ENCODE measurements around the gene SLC6A1.

SLC6A1 gene

DNA sequence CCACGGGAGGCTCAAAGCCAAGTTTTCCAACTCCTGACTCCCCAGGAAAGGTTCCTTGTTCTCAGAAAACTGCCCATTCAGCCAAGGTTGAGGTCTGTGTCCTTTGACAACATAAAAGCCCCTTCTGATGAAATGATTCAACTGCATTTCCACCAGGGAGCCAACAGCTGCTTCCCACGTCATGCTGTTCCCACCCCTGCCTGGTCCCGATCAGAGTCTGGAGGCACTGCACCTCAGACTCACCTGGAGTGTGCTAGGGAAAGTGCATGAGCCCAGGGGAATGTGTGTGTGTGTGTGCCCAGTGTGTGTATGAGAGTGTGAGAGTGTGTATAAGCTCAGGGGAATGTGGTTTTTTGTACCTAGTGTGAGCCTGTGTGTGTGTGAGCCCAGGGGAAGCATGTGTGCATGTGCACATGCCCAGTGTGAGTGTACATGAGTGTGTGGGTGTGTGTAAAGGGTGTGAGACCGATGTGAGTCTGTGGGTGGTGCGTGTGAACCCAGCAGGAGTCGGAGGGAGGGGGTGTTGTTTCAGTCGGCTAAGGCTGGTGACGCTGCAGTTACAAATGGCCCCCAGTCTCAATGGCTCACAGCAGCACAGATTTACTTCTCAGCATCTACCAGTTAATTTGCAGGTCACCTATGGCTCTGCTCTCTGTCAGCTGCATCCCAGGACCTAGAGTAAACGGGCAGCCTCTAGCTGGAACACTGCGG lies 20.3 kb upstream of the SLC6A1 start:
- DNase-seq: no peak

DNA sequence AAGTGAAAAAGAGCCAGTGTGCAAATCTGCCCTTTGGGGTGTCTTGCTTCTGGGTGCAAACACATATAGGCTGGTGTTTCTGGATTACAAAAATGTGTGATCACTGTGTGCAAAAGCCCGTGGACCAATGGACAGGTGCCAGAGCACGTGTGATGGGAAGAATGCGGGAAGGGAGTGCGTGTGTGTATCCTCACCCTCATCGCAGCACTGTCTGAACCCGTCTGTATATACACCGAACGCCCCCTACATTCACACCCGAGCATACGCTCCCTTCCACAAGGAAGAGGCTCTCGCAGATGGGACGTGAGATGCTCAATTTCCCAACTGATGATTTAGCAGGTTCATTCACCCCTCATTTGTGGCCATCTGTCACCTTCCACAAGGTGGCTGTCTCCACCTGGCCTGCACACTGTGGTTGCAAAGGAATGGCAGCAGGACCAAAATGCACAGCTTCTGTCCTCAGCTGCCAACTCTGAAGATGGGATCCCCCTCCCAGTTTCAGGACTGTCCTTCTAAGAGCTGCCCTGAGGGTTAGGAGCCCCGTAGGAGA lies 19.4 kb upstream of the SLC6A1 start:
- DNase-seq: no peak

DNA sequence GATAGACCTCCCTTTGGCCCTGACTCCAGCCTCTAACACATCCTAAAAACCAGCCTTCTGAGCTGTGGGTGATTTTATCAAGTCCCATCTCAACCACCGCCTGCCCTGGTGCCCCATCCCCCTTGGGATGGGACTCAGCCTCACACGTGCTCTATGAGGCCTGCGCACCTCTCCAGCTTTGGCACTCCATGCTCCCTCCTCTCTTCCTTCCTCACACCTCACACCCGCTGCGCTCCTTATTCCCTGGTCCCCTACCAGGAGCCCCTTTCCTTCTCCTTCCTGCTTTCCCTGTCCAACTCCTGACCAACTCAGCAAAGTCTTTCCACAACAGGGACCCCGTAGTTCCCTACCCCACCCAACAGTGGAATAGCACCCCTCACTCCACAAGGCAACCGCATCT lies 18.4 kb upstream of the SLC6A1 start:
- no peak for DNase-seq

DNA sequence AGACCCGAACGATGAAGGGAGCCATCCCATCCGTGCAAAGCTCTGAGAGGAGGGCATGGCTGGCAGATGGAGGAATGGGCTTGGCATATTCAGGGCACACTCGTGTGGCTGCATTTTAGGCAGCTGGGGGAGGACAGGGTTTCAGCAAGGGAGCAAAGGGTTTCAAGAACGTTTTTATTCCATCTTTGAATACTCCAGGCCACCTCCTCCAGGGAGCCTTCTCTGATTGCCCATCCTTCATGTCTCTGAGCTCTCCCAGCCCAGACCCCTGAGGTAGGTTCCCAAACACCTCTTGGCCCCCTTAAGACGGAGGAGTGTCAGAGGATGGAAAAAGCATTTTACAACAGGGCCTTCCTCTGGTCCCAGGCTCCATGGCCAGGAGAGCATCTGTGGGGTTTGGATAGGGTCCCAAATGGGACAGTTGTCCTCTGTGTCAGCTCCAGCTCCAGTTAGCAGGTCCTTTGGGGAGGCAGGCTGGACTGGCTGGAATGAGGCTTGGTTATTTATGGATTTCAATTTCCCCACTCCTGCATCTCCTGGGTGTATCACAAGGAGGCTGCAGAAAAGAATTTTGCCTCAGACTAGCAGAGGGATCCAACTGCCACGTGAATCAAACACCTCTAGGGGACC lies 17.7 kb upstream of the SLC6A1 start:
- no peak for DNase-seq

DNA sequence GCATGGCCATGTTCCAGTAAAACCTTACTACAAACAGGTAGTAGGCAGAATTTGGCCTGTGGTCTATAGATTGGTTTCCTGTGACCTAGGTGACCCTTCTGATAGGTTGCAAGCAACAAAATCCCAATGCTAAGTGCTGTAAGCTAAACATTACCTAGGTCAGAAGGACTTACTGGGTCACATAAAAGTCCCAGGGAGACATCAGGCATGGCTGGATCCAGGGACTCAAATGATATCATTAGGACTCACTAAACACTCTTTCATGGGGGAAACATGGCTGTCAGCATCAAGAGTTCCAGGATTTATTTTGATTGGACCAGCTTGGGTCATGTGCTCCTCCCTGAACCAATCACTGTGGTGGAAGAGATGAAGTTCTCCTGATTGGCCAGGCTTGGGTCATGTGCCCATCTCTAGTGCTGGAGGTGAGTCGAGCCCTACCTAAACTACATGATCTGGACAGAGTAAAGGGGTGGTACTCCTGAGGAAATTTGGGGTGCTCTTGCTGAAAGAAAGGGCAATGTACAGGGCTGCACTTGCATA lies 16.8 kb upstream of the SLC6A1 start:
- no peak for DNase-seq

DNA sequence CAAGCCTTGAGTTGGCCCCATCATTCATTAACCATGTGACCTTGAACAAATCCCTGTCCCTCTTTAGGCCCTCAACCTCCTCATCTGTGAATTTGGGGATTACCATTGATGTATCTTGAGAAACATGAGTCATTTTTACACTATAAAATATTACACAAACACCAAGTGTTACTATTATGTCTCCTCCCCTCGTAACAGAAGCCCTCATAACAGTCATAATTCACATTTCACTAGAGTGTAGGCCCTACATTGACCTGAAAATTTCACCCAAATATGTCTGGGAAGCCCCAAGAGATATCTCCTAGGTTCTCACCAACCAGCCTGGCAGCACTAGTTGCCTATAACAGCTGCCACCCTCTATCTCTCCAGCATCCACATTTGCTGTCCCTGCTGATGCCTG lies 15.8 kb upstream of the SLC6A1 start:
- no peak for DNase-seq

DNA sequence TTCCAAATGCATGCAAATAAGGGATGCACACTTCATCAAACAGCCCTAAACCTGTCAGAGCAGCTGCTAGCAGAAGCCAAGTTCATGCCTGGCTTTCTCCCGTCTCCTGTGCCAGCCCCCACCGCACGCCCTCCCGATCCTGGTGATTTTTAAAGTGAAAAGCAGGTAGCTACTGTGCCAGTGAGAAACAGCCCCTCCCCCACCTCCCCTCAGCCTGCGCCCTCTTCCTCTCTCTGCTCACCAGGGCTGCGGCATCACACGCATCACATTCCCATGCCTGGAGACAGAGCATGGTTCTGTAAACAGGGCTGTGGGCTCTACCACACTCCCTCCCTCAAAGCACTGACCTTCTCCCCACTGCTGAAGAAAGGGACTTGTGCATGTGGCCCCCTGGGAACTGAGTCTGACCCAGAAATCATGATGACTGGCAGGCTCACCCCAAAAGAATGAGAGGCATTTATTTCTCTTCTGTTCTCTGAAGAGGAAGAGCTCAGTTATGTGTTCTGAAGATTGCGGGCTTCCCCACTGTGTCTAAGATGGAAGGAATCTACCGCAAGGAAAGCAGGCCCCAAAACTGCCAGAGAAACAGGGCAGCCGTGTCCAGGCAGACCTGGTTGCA lies 14.5 kb upstream of the SLC6A1 start:
- no peak for DNase-seq

DNA sequence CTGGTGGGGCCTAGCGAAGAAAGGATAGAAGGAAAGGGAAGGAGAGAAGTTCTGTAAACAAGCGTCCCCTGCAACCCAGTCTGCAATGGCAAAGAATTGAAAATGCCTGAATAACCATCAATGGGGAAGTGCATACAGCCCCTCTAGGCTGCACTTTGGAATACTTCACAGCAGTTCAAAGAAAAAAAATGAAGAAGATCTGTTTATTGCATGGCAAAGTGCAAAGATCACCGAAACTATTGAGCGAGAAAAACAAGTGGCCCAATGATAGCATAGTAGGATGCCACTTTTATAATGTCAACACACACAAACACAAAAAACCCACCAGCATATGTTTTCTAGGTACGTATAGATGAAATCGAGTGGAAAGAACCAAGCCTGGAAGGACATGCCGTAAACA lies 13.6 kb upstream of the SLC6A1 start:
- DNase-seq: no peak

DNA sequence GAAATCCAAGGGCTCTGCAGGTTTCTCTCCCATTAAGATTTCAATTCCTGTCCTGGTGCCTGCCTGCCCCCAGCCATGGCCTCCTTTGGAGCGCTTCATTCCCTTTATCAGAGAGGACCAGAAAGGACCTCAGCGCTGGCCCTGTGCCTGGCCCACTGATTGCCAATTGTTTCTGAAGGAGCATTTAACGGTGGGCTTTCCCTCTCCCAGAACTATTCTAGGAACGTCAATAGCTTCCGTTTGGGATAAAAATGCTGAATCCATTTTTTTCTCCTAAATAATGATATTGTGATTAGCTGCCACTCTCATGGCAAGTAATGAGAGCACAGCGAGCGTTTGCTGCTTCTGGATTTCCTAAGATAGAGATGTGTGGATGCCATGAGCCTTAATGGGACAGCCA lies 12.2 kb upstream of the SLC6A1 start:
- DNase-seq: no peak

DNA sequence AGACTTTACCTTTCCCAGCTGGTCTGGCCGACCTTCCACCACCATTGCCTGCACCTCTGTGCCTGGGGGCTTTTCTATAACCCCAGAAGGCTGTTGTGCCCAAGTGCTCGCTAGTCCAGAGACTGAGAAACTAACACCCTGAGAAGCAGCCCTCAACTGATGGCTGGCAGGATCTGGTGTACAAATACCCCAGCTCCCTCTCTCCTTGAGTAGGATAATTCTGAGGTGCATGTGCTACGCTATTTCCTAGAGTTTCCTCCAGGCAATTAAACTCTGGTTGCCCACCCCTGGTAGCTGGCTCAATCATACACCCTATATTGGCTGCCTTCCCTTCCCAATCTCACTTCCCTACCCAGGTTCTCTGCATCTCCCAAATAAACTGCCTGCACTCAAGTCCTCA lies 11.5 kb upstream of the SLC6A1 start:
- DNase-seq: no peak

DNA sequence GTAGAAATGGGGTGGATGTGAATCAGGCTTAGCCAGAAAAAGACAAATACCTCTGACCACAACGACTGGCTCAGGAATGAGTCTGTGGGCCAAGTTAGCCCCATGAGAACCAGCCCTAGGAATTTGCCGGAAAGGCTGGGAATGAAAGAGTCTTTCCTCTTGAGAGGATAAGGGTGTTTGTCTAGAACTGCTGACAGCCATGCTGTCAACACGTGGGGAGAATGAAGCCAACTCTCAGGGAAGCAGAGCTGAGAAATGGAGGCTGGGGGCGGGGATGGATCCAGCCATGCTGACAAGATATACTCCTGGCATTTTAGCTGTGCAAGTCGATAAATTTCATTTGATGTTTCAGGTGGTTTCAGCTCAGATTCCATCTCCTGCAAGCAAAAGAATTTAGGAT lies 10.6 kb upstream of the SLC6A1 start:
- no peak for DNase-seq

DNA sequence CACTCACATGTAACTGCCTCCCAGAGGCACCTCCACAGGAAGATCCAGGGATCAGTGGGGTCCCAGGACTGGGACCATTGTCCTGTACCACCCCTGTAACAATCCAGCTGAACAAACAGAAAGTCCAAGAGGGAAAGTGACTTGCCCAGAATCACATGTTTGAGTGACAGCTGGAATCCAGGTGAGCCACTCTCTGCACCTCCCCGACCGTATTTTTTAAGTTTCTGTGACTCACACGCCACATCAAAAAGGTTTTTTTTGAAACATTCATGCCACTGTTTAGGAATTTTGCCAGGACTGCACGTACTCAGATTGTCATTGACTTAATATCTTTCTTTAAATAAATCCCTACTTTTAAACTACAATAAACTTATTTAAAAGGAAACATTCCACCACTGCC lies 9.8 kb upstream of the SLC6A1 start:
- DNase-seq: no peak

DNA sequence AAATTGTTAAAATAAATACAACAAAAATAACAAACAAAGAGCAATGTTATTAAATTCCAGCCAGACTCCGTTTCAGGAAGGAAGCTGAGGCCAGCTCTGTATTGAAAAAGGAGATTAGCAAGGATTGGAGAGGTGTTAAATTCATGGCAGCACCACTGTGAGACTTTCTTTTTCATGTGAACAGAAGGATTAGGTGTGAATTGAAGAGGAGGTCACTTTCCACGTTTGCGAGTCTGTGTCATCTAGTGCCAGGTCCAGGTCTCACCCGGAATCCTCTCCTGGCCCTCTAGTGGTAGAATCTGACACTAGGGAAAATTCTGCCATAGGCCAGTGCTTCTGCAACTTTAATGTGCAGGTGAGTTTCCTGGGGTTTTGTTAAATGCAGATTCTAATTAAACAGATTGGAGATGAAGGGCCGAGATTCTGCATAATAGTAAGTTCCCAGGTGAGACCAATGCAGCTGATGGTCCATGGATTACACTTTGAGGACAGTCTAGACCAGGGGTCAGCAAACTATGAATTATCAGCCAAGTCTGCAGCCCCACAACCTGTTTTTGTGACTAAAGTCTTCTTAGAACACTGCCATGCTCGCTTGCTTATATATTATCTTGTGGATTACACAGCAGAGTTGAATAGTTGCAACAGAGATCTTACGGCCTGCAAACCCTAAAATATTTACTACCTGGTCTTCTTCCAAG lies 9.2 kb upstream of the SLC6A1 start:
- DNase-seq: no peak

DNA sequence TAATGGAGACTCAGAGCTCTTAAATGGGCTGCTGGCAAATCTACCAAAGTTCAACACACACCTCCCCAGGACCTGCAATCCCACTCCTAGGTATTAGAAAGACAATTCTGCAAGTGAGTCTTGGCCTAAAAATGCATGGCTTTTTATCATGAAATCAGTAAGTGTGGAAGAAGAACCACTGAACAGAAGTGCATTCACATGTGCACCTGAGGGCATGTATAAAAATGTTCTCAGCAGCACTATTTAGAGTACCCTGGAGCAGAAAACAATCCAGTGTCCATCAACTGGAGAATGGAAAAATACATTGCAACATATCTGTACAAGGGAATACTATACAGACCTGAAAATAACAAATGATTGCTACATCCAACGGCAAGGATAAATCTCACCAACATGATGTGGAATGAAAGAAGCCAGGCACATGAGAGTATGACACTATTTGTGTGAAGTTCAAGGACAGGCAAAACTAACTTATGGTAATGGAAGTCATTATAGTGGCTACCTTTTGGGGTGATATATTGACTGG lies 8.1 kb upstream of the SLC6A1 start:
- DNase-seq: no peak

DNA sequence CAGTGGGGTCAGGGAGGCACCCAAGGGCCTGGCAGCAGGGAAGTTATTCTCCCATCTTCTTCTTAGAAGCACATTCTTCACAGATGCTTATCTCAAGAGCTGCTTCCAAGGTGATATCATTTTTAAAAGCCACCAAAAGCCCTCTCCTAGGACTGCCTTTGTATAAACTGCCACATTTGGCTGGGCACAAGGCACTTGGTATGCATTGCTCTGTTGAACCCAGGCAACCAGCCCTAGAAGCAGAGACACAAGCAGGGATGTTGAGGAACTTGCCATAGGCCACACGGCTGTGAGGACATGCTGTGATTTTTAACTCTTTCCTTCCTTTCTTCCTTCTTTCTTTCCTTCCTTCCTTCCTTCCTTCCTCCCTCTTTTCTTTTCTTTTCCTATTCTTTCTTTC lies 7.4 kb upstream of the SLC6A1 start:
- DNase-seq: no peak

DNA sequence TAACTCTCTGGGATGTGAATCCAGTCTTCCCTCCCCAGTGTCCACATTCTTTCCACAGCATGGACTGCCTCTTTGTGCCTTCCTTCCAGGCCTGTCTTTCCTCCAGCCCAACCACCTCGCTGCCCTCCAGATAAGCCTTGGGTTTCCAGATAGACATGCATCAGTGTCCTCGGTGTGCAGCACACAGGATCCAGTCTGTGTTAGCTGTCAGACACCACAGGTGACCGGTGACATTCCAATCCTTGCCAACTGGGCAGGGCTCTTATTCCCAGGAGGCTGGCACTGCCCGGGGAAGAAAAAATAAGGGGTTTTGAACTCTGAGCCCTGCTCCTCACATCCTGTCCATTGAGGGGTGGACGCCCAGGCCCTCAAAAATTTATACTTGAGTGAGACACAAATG lies 6.0 kb upstream of the SLC6A1 start:
- no peak for DNase-seq

DNA sequence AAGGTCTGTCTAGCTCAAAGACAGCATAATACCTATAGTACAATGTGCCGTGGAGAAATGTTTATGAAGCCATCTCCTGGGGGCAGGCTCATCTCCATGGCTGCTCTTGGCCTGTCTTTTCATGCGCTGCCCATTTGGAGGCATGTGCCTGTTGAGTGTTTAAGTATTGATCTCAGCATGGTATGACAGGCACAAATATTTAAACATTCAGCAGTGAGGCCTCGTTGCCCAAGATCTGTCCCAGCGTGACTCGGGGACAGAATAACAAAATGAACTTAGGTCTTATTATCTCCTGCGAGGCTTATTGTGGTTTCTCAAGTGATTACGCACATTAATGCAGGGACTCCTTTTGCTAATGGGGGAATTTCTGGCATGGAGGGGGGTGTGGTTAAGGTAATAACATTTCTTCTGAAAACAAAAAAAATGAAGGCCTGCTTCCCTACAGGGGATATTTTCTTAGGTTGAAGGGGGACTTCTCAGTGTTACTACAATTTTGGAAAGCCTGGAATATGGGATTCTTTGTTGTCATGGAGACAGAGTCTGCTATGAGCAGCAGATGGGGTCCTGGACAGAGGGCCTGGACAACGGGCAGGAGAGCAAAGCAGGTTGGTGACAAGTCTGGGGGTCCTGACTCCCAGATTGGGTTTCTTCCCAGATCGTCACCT lies 4.4 kb upstream of the SLC6A1 start:
- no peak for DNase-seq

DNA sequence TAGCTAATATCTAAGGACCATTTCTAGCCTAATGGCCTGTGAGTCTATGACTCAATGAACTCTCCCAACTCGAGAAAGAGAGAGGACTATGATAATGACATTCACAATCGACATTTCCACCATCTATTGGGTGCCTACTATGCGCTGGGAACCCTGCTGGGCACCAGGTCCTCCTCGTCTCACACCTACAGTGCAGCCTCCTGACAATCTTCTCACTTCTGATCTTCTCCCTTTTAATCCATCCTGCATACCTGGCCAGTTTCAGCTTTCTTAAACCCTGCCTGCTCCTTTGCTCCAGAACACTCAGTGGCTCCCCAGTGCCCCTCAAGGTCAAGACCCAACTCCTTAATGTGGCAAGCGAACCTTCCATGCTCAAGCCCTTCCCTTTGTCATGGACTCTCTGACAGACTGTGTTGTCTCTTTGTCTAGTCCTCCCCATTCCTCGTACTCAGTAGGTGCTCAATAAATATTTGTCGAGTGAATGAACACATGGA lies 3.5 kb upstream of the SLC6A1 start:
- no peak for DNase-seq

DNA sequence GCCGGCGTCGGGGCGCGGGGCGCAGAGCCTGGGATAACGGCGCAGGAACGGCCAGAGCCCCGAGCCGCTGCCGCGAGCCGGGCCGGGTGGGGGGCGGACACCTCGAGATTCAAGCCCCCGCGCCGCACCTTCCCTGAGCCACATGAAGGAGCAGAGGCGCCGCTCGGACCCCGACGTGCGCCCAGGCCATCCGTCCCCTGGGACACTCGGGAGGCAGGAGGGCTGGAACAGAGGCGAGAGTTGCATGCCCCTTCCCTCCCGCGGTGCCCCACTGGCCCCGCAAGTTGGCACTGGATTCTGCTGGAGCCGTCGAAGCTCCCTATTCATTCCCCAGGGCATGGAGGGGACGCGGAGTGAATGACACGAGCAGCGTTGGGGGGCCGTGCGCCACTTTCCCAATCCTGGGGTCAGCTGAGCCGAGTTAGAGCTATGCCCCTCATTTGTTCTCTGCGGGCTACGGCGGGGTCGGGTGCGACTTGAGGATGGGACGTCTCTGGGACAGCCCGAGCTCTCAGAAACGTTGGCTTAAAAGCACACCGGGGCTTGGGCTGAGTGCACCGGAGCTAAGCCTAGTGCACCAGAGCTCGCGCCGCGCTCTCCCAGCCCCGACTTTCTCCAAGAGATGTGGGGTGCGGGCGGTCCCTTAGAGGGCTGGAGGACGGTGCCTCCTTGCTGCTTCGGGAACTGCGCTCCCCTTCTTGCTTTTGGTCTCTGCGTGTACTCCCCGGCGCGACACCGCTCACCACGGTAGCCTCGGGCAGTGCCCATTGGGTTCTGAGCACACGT lies 588 bp downstream of the SLC6A1 start:
- no peak for DNase-seq

DNA sequence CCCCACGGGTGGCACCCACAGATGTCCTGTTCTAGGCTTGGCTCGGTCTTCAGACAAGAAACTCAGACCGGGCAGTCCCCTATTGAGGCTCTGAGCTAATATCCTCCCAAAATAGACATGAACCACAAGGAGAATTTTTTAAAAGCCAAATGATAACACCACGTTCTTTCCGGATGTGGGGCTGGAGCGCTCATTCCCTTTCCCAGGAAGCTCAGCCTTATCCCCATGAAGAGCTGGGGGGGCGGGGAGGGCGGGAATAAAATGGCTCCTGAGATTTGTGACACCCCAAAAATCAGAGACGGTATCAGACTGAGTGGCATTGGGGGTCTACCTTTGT lies 1.1 kb downstream of the SLC6A1 start:
- DNase-seq: no peak

DNA sequence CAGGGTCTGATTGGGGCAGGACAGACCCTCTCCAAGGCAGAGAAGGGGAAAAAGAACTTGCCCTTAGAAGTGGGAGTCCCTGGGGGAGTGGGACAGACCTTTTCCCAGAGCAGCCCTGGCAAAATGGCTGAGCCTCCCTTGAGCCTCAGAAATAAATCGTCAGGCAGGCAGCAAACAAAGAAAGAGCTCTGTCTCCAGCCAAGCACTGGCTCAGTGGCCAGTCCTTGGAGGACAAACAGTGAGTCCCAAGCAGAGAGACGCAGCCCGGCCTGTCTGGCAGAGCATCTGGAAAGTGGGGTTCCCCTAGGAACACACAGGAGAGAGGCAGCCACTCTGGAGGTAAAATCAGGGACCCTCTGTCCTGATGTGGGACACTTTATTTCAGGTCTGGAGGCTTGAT lies 1.8 kb downstream of the SLC6A1 start:
- no peak for DNase-seq

DNA sequence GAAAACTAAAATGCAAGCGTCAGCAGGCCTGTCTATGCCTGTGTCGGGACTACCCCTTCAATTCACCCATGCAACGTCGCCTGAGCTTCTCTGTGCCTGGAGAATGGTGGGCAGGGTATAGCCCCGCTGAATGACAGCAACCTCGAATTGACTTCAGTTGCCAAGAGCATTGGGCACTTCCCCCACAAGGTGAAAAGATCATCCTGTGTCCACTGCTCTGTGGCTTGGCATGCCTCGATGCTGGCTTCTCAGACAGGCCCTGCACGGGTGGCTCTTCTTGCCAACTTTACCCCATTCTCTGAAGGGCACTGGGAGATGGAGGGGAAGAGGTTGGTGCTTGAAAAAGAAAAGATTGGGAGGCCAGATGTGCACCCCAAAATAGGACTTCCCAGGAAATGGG lies 3.3 kb downstream of the SLC6A1 start:
- no peak for DNase-seq

Measured in activated CD8-positive, alpha-beta memory T cell treated with anti-CD3 and anti-CD28 coated beads, Interleukin-2, amount 50 U/mL, for 4 hours (primary cell).